Endodermal cell (in vitro differentiated cells): Measurements from ENCODE around the gene CPEB3. TPM values are rescaled to one million over a fixed set of nuclear protein-coding genes. Genes with fewer than 3 reads are reported as not detected.

Experiments used
- DNase-seq: peaks from one replicate; pipeline ENCODE4 v3.0.0-alpha.2; 2017
- H3K27ac ChIP-seq: 2 replicates; pipeline ENCODE4 v1.5.1; 2013; ENCODE audit warnings: mild to moderate bottlenecking, low read depth, low read length, moderate library complexity
- H3K27me3 ChIP-seq: 2 replicates; pipeline ENCODE4 v1.6.1; 2013; ENCODE audit warnings: mild to moderate bottlenecking, low read length, moderate library complexity; ENCODE audit not compliant: insufficient read depth, control insufficient read depth, poor library complexity, severe bottlenecking
- H3K36me3 ChIP-seq: 2 replicates; pipeline ENCODE4 v1.7.0; 2013; ENCODE audit warnings: mild to moderate bottlenecking, low read length, moderate library complexity; ENCODE audit not compliant: control insufficient read depth, insufficient read depth
- H3K4me1 ChIP-seq: one replicate; pipeline ENCODE4 v1.7.0; 2013; ENCODE audit warnings: low read length; ENCODE audit not compliant: control insufficient read depth, insufficient read depth
- H3K4me3 ChIP-seq: 2 replicates; pipeline ENCODE4 v1.5.1; 2013; ENCODE audit warnings: mild to moderate bottlenecking, low read length, moderate library complexity
- H3K9ac ChIP-seq: 2 replicates; pipeline ENCODE4 v1.6.1; 2013; ENCODE audit warnings: mild to moderate bottlenecking, low read length, moderate library complexity; ENCODE audit not compliant: poor library complexity, severe bottlenecking; ENCODE audit errors: extremely low read depth
- H3K9me3 ChIP-seq: 2 replicates; pipeline ENCODE4 v1.6.1; 2013; ENCODE audit warnings: mild to moderate bottlenecking, low read length, moderate library complexity; ENCODE audit not compliant: control insufficient read depth
- H3K27ac Mint-ChIP-seq: 2 replicates; pipeline ENCODE4 v1.8.0; 2020; ENCODE audit warnings: mixed read lengths
- H3K27me3 Mint-ChIP-seq: 2 replicates; pipeline ENCODE4 v1.8.0; 2021; ENCODE audit warnings: mild to moderate bottlenecking, mixed read lengths; ENCODE audit not compliant: insufficient read depth
- H3K36me3 Mint-ChIP-seq: 2 replicates; pipeline ENCODE4 v1.8.0; 2020; ENCODE audit warnings: low read depth, mixed read lengths
- H3K4me1 Mint-ChIP-seq: 2 replicates; pipeline ENCODE4 v1.8.0; 2020; ENCODE audit warnings: mixed read lengths
- H3K4me3 Mint-ChIP-seq: 2 replicates; pipeline ENCODE4 v1.8.0; 2020; ENCODE audit warnings: mild to moderate bottlenecking, moderate library complexity, mixed read lengths
- H3K9me3 Mint-ChIP-seq: 2 replicates; pipeline ENCODE4 v1.8.0; 2020; ENCODE audit warnings: mild to moderate bottlenecking, mixed read lengths
- WGBS, 2 experiments: methylation state at CpG; one replicate each; pipeline versions ENCODE4 v1.1.5 to v1.1.7; 2013; ENCODE audit warnings: missing lambda C conversion rate in 2 of 2, mixed read lengths in 1 of 2; ENCODE audit not compliant: insufficient coverage in 1 of 2, insufficient read length in 1 of 2; 5-methylcytosine and 5-hydroxymethylcytosine counted together
- total RNA-seq, 2 donors: library from RNA; stranded (reverse); fragmentation: NEBNext Ultra II Directional in 1 of 2; extraction: Animal tissue kit (Norgen Biotek cat#: 25700) in 1 of 2; gene quantifications; 2 replicates in 1 of 2; 3 replicates in 1 of 2; pipeline ENCODE4 v1.2.1, GENCODE V29; 2021
- TF ChIP-seq, protein P1 (sequence below): fragments of 200-600 bp; sonication (generic); conservative IDR thresholded peaks from 2 replicates; pipeline ENCODE4 v1.5.0; 2021; ENCODE audit warnings: antibody characterized with exemption, mild to moderate bottlenecking

CPEB3 gene
- total RNA-seq, 2 donors from 2014 or later = 1.1 to 1.3 TPM

GRCh38 chr10:92200564-92200963 lies 90.3 kb downstream of the CPEB3 start:
- Histone ChIP-seq H3K27me3 (no peaks in the 10 kb centered on the region), H3K27ac (no peak overlapping the region), H3K9me3 (no peaks in the 10 kb centered on the region), H3K4me1 (no peaks in the 10 kb centered on the region), H3K9ac (no peak overlapping the region), H3K4me3 (no peak overlapping the region), H3K36me3 (no peaks in the 10 kb centered on the region)
- no peaks in the 10 kb centered on the region for H3K27me3 Mint-ChIP-seq
- H3K27ac Mint-ChIP-seq = no peak overlapping the region
- WGBS, 2 experiments = 94 to 100% methylated on average over 1 of the region's 1 CpG
- H3K9me3 Mint-ChIP-seq = no peaks in the 10 kb centered on the region
- H3K36me3 Mint-ChIP-seq = no peaks in the 10 kb centered on the region
- H3K4me3 Mint-ChIP-seq = no peak overlapping the region
- H3K4me1 Mint-ChIP-seq = peaks cover 2% of the 10 kb centered on the region
- TF ChIP-seq, protein P1, sequence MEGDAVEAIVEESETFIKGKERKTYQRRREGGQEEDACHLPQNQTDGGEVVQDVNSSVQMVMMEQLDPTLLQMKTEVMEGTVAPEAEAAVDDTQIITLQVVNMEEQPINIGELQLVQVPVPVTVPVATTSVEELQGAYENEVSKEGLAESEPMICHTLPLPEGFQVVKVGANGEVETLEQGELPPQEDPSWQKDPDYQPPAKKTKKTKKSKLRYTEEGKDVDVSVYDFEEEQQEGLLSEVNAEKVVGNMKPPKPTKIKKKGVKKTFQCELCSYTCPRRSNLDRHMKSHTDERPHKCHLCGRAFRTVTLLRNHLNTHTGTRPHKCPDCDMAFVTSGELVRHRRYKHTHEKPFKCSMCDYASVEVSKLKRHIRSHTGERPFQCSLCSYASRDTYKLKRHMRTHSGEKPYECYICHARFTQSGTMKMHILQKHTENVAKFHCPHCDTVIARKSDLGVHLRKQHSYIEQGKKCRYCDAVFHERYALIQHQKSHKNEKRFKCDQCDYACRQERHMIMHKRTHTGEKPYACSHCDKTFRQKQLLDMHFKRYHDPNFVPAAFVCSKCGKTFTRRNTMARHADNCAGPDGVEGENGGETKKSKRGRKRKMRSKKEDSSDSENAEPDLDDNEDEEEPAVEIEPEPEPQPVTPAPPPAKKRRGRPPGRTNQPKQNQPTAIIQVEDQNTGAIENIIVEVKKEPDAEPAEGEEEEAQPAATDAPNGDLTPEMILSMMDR = no peak
- DNase-seq = no peak

GRCh38 chr10:92187101-92187500 lies 103.8 kb downstream of the CPEB3 start:
- no peak overlapping the region for H3K4me3 Mint-ChIP-seq
- H3K27ac Mint-ChIP-seq = no peak overlapping the region
- no peaks in the 10 kb centered on the region for H3K36me3 ChIP-seq
- no peaks in the 10 kb centered on the region for H3K4me1 ChIP-seq
- TF ChIP-seq, protein P1 = no peak
- H3K27me3 Mint-ChIP-seq = no peaks in the 10 kb centered on the region
- H3K9ac ChIP-seq = no peak overlapping the region
- H3K27me3 ChIP-seq = no peaks in the 10 kb centered on the region
- peaks cover 3% of the 10 kb centered on the region for H3K4me1 Mint-ChIP-seq
- H3K9me3 ChIP-seq = no peaks in the 10 kb centered on the region
- no peaks in the 10 kb centered on the region for H3K9me3 Mint-ChIP-seq
- 97 to 100% methylated on average over 1 to 2 of the region's 2 CpGs for WGBS, 2 experiments
- H3K4me3 ChIP-seq = no peak overlapping the region
- no peak for DNase-seq
- no peaks in the 10 kb centered on the region for H3K36me3 Mint-ChIP-seq
- no peak overlapping the region for H3K27ac ChIP-seq

- no peak for DNase-seq
Measured at GRCh38 chr10:92184977-92185376, 105.9 kb downstream of the CPEB3 start.

More at GRCh38 chr10:92184977-92185376, 105.9 kb downstream of the CPEB3 start:
- no peak overlapping the region for H3K27ac ChIP-seq
- H3K27ac Mint-ChIP-seq = no peak overlapping the region
- H3K9me3 ChIP-seq = no peaks in the 10 kb centered on the region
- H3K27me3 ChIP-seq = no peaks in the 10 kb centered on the region
- no peak overlapping the region for H3K9ac ChIP-seq
- 96% methylated on average over 3 of the region's 3 CpGs; no CpG with 5 or more reads in 1 of the 2 experiments for WGBS, 2 experiments
- H3K9me3 Mint-ChIP-seq = no peaks in the 10 kb centered on the region
- no peaks in the 10 kb centered on the region for H3K27me3 Mint-ChIP-seq
- no peaks in the 10 kb centered on the region for H3K36me3 Mint-ChIP-seq
- TF ChIP-seq, protein P1 = no peak
- H3K4me3 Mint-ChIP-seq = no peak overlapping the region
- H3K4me3 ChIP-seq = no peak overlapping the region
- no peaks in the 10 kb centered on the region for H3K36me3 ChIP-seq
- H3K4me1 ChIP-seq = no peaks in the 10 kb centered on the region
- peaks cover 3% of the 10 kb centered on the region for H3K4me1 Mint-ChIP-seq
